ENCODE results near the gene SLC1A3. TPM values are rescaled to one million over a fixed set of nuclear protein-coding genes. Genes with fewer than 3 reads are reported as not detected.

The SLC1A3 gene
- total RNA-seq, 1 donor from 2014 or later, result 4.0 TPM

DNA sequence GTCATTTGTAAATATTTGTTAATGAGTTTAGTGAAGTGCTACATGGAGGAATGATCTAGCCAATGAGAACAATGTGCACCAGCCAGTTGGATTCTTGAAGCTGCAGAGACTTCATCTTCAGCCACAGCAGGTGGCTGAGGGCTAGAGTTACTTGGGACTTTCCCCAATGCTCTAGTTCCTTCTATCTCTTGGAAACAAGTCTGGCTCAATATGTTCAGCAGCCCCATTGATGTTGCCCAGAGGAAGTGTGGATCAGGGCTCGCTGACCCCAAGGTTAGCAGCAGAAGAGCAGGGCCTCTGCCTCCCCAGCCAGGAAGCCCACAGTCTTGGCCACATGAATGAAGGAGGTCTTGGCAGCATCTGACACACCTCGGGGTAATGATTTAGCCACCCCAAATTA, 117.5 kb downstream of the SLC1A3 start:
- Mint-ChIP-seq H3K27ac (ENCODE audit: unreplicated experiment) (no peak overlapping the region), H3K27me3 (ENCODE audit: unreplicated experiment) (peaks cover 1% of the 10 kb centered on the region), H3K4me1 (ENCODE audit: unreplicated experiment) (no peaks in the 10 kb centered on the region), H3K4me3 (ENCODE audit: unreplicated experiment) (no peak overlapping the region), H3K9me3 (ENCODE audit: unreplicated experiment) (no peaks in the 10 kb centered on the region), H3K36me3 (ENCODE audit: low read depth, unreplicated experiment) (no peaks in the 10 kb centered on the region)
- no peak for DNase-seq (ENCODE audit: low spot score)
- TF ChIP-seq, protein P1, sequence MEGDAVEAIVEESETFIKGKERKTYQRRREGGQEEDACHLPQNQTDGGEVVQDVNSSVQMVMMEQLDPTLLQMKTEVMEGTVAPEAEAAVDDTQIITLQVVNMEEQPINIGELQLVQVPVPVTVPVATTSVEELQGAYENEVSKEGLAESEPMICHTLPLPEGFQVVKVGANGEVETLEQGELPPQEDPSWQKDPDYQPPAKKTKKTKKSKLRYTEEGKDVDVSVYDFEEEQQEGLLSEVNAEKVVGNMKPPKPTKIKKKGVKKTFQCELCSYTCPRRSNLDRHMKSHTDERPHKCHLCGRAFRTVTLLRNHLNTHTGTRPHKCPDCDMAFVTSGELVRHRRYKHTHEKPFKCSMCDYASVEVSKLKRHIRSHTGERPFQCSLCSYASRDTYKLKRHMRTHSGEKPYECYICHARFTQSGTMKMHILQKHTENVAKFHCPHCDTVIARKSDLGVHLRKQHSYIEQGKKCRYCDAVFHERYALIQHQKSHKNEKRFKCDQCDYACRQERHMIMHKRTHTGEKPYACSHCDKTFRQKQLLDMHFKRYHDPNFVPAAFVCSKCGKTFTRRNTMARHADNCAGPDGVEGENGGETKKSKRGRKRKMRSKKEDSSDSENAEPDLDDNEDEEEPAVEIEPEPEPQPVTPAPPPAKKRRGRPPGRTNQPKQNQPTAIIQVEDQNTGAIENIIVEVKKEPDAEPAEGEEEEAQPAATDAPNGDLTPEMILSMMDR (IDR thresholded peaks at IDR 0.05; ENCODE audit: unreplicated experiment), result no peak

DNA sequence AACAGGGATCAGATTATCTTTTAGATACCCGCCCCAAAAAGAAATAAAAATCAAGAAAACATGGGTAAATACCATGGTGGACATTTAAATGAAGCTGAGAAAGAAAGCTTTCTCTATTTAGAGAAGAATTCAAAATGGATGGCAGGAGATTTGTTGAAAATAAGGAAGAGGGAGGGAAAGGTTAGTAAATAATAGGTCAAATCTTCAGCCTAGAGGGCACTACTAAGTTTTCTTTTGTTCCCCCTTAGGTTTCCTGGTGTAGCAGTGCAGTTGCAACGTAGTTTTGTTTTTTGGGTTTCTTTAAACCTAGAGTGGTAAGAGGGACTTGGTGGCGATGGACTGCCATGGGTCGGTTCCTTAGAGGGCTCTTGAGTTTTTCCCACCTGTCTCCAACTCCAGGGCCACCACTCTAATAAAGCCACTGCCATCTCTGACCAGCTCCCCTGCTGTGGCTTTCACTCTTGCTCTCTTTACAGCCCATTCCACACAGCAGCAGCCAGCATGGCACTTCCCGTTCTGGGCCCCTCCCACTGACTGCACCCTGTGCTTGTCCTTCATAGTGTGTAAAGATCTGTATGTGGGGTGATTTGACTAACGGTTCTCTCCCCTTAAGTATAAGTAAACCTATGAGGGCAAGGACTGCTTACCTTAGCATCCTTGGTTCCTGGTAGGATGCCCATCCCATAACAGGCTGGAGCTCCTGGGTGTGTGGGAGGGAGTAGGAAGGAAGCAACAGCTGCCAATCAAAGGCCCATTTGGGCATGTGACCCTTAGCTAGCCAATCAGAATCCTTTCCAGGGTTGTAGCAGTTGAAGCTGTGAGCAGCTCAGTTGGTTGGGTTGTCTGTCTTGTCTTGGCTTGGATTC, 118.3 kb downstream of the SLC1A3 start:
- no peak for DNase-seq (ENCODE audit: low spot score)
- Mint-ChIP-seq H3K27me3 (ENCODE audit: unreplicated experiment) (peaks cover 1% of the 10 kb centered on the region), H3K36me3 (ENCODE audit: low read depth, unreplicated experiment) (no peaks in the 10 kb centered on the region), H3K27ac (ENCODE audit: unreplicated experiment) (no peak overlapping the region), H3K4me3 (ENCODE audit: unreplicated experiment) (no peak overlapping the region), H3K4me1 (ENCODE audit: unreplicated experiment) (no peaks in the 10 kb centered on the region), H3K9me3 (ENCODE audit: unreplicated experiment) (no peaks in the 10 kb centered on the region)
- TF ChIP-seq, protein P1 (IDR thresholded peaks at IDR 0.05; ENCODE audit: unreplicated experiment), result no peak

DNA sequence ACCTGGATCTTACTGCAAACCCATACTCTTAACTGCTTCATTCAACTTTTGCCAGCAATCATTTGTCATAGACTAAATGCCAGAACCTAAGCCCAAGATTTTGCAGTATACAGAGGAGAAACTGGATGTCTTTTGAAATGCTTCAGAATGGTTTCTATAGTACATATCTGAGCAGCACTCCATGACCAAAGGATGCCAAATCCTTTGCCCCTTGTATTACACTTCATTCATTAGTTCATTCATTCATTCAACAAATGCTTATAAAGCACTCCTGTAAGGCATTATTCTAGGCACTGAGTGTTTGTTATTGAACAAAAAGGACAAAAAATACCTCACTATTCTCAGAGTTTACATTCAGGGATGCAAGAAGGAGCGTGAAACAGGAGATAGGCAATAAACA, 119.9 kb downstream of the SLC1A3 start:
- Mint-ChIP-seq H3K27ac (ENCODE audit: unreplicated experiment) (no peak overlapping the region), H3K4me3 (ENCODE audit: unreplicated experiment) (no peak overlapping the region), H3K4me1 (ENCODE audit: unreplicated experiment) (no peaks in the 10 kb centered on the region), H3K9me3 (ENCODE audit: unreplicated experiment) (no peaks in the 10 kb centered on the region), H3K27me3 (ENCODE audit: unreplicated experiment) (peaks cover 1% of the 10 kb centered on the region), H3K36me3 (ENCODE audit: low read depth, unreplicated experiment) (no peaks in the 10 kb centered on the region)
- TF ChIP-seq, protein P1 (IDR thresholded peaks at IDR 0.05; ENCODE audit: unreplicated experiment), result no peak
- DNase-seq (ENCODE audit: low spot score), result no peak

DNA sequence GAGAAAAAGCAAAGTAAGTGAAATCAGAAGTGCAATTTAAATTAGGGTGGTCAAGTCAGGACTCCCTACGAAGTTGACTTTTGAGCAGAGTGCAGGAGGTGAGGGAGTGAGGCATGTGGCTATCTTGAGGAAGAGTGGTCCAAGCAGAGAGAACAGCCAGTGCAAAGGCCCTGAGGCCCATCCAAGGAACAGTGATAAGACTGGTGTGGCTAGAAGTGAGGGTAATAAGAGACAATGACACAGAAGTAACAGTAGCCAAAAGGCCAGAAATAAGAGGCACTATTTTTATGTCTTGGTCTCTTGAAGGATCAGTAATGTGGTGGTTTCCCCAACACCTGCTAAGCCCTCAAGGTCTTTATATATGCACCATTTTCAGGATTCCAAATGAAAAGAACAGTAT, 120.4 kb downstream of the SLC1A3 start:
- no peaks in the 10 kb centered on the region for H3K9me3 Mint-ChIP-seq (ENCODE audit: unreplicated experiment)
- TF ChIP-seq, protein P1 (IDR thresholded peaks at IDR 0.05; ENCODE audit: unreplicated experiment), result no peak
- H3K4me3 Mint-ChIP-seq (ENCODE audit: unreplicated experiment), result no peak overlapping the region
- no peaks in the 10 kb centered on the region for H3K4me1 Mint-ChIP-seq (ENCODE audit: unreplicated experiment)
- no peak for DNase-seq (ENCODE audit: low spot score)
- no peaks in the 10 kb centered on the region for H3K36me3 Mint-ChIP-seq (ENCODE audit: low read depth, unreplicated experiment)
- H3K27ac Mint-ChIP-seq (ENCODE audit: unreplicated experiment), result no peak overlapping the region
- H3K27me3 Mint-ChIP-seq (ENCODE audit: unreplicated experiment), result peaks cover 1% of the 10 kb centered on the region
